Muscle layer of colon (tissue), 2 donors: Measurements from ENCODE around the gene RPRD1B.

Source experiments
- H3K27ac ChIP-seq: one replicate; pipeline ENCODE4 v1.7.0; 2013; ENCODE audit warnings: low read depth, mild to moderate bottlenecking, low read length, moderate library complexity
- H3K27me3 ChIP-seq, 2 donors: one replicate each; pipeline ENCODE4 v1.7.0; 2013; ENCODE audit warnings: low read length in 2 of 2, mild to moderate bottlenecking in 2 of 2; ENCODE audit not compliant: insufficient read depth in 2 of 2, control insufficient read depth in 1 of 2
- H3K36me3 ChIP-seq: one replicate; pipeline ENCODE4 v1.7.0; 2013; ENCODE audit warnings: mild to moderate bottlenecking, low read length; ENCODE audit not compliant: insufficient read depth
- H3K4me1 ChIP-seq: one replicate; pipeline ENCODE4 v1.7.0; 2013; ENCODE audit warnings: mild to moderate bottlenecking, low read length; ENCODE audit not compliant: insufficient read depth
- H3K4me3 ChIP-seq, 2 donors: one replicate each; pipeline ENCODE4 v1.7.0; 2013; ENCODE audit warnings: low read length in 2 of 2, low read depth in 1 of 2, mild to moderate bottlenecking in 1 of 2, moderate library complexity in 1 of 2
- H3K9ac ChIP-seq: one replicate; pipeline ENCODE4 v1.7.0; 2013; ENCODE audit warnings: low read length
- H3K9me3 ChIP-seq: one replicate; pipeline ENCODE4 v1.7.0; 2013; ENCODE audit warnings: mild to moderate bottlenecking, low read length
- donor health status: abdominal sarcoma.
- donor health status: Adenocarcinoma of cecum.

RPRD1B gene

GRCh38 chr20:38117635-38118034 lies 84.1 kb downstream of the RPRD1B start:
- H3K4me3 ChIP-seq, result no peak overlapping the region
- H3K27ac ChIP-seq, result no peak overlapping the region
- no peaks in the 10 kb centered on the region for H3K27me3 ChIP-seq
- H3K36me3 ChIP-seq, result no peaks in the 10 kb centered on the region
- H3K9me3 ChIP-seq, result no peaks in the 10 kb centered on the region
- no peaks in the 10 kb centered on the region for H3K4me1 ChIP-seq
- H3K9ac ChIP-seq, result no peak overlapping the region

DNA sequence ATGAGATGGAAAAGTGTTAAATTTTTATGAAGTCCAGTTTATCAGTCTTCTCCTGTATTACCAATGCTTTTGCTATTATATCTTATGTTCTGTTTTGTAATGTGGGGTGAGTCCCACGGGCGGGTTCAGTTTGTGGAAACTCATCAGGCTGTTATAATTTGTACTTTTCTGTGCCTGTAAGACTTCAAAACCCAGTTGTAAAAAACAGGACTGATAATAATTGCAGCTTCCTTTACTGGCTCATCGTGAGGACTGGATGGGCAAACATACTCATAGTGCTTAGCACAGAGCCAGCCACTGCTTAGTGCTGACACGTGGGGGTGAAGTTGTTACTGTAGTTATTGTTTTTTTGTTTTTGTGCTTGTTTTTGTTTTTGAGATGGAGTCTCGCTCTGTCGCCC lies 85.9 kb downstream of the RPRD1B start:
- Histone ChIP-seq H3K27me3 (no peaks in the 10 kb centered on the region), H3K4me1 (no peaks in the 10 kb centered on the region), H3K27ac (no peak overlapping the region), H3K9ac (no peak overlapping the region), H3K4me3 (no peak overlapping the region), H3K9me3 (no peaks in the 10 kb centered on the region), H3K36me3 (no peaks in the 10 kb centered on the region)

DNA sequence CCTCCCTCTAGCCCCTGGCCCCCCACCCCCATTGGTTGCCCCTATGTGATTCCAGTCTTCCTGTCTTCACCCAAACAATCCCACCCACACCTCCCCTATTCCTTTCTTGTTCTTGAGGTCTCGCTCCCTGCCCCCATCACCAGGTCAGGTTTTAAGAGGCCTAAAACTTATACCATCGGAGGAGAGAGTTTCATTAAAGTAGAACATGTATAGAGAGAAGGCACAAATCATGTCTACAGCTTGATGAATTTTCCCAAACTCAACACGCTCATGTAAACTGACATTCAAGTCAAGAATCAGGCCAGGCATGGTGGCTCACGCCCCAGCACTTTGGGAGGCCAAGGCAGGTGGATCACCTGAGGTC lies 87.1 kb downstream of the RPRD1B start:
- H3K9me3 ChIP-seq, result no peaks in the 10 kb centered on the region
- H3K9ac ChIP-seq, result no peak overlapping the region
- no peak overlapping the region for H3K27ac ChIP-seq
- H3K4me3 ChIP-seq, result no peak overlapping the region
- peaks cover 9% of the 10 kb centered on the region for H3K4me1 ChIP-seq
- H3K27me3 ChIP-seq, result no peaks in the 10 kb centered on the region
- no peaks in the 10 kb centered on the region for H3K36me3 ChIP-seq

DNA sequence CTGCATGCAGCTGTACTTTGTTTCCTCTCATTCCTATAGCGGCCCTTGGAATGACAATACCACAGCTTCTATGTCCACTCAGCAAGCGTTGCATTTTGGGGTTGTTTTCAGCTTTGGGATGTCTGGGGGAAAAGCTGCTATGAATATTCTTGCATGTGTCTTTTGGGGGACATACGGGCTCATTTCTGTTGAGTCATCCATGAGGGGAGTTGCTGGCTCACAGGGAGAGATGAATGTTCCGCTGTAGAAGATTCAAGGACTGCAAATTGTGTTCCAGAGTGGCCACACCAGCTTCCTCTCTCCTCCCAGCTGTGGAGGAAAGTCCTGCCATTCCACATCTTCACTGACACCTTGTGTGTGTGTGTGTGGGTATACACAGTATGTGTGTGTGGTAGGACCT lies 88.2 kb downstream of the RPRD1B start:
- no peak overlapping the region for H3K9ac ChIP-seq

DNA sequence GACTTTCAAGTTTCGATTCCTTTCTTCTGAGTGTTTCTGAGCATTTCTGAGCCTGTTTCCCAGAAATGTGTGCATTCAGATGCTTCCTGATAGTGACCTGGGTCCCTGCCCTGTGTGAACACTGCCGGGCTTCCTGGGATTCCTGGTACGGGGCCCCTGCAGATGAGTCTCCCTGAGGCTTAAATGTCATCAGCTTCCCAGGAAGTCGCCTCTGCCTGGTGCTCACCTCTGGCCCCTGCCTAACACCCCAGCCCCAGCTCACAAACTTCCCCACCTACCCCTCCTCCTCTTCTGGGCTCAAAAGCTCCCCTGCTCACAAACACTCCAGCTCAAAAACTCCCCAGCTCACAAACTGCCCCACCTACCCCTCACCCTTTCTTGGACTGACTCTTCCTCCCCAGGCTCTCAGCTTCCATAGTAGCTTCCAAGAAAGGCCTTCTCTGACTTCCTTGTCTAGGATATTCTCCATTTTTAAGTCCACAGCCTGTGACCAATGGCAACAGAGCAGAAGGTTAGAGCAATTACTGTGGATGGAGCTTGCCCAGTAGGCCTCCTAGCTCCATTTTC lies 89.6 kb downstream of the RPRD1B start:
- no peak overlapping the region for H3K9ac ChIP-seq
- no peaks in the 10 kb centered on the region for H3K27me3 ChIP-seq
- H3K4me3 ChIP-seq, result no peak overlapping the region
- no peak overlapping the region for H3K27ac ChIP-seq
- no peaks in the 10 kb centered on the region for H3K36me3 ChIP-seq
- peaks cover 27% of the 10 kb centered on the region for H3K4me1 ChIP-seq
- H3K9me3 ChIP-seq, result no peaks in the 10 kb centered on the region

More for the DNA sequence above, 88.2 kb downstream of the RPRD1B start:
- Histone ChIP-seq H3K4me1 (peaks cover 20% of the 10 kb centered on the region), H3K27me3 (no peaks in the 10 kb centered on the region), H3K4me3 (no peak overlapping the region), H3K27ac (no peak overlapping the region), H3K36me3 (no peaks in the 10 kb centered on the region), H3K9me3 (no peaks in the 10 kb centered on the region)

- Histone ChIP-seq H3K9ac (no peak overlapping the region), H3K27ac (no peak overlapping the region), H3K4me1 (peaks cover 27% of the 10 kb centered on the region), H3K27me3 (no peaks in the 10 kb centered on the region), H3K4me3 (no peak overlapping the region), H3K9me3 (no peaks in the 10 kb centered on the region), H3K36me3 (no peaks in the 10 kb centered on the region)
Measured at GRCh38 chr20:38125157-38126056, 91.9 kb downstream of the RPRD1B start.

DNA sequence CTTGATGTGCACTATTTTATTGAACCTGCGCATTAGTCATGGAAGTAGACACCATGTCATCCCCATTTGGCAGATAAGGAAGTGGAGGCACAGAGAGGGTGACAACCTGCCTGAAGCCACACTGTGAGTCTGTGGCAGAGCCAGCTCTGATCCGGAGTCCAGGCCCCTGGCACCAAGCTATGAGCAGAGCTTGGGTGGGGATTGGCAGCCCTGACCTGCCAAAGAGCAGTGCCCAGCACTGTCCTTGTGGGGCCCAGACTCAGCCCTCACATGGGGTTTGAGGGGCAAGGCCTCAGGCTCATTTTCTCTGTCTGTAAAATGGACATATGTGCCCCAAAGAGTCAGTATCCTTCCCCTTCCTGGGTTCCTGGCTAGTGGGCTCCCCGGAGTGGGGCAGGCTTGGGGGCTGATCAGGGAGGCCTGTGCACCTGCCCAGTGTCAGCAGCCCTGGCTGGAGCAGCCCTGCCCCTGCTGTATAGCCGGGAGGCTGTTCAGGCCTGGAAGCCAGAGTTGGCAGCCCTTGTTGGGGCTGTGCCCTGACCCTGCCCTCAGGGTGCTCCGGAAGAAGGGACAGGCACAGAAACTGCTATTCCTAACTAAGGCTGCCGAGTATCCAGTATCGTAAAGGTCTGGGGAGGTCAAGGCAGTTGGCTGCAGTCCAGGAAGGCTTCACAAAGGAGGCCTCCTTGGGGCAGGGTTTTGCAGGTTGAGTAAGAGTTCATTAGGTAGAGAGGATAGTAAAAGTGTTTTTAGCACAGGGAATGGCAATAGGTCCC lies 92.8 kb downstream of the RPRD1B start:
- Histone ChIP-seq H3K27me3 (no peaks in the 10 kb centered on the region), H3K4me3 (no peak overlapping the region), H3K36me3 (no peaks in the 10 kb centered on the region), H3K27ac (peak overlapping the region; percentile 5), H3K9ac (no peak overlapping the region), H3K9me3 (no peaks in the 10 kb centered on the region), H3K4me1 (peaks cover 27% of the 10 kb centered on the region)

- H3K27ac ChIP-seq, result peak overlapping the region; percentile 5
- no peak overlapping the region for H3K4me3 ChIP-seq
- no peaks in the 10 kb centered on the region for H3K27me3 ChIP-seq
- no peaks in the 10 kb centered on the region for H3K36me3 ChIP-seq
- no peak overlapping the region for H3K9ac ChIP-seq
- H3K9me3 ChIP-seq, result no peaks in the 10 kb centered on the region
- peaks cover 27% of the 10 kb centered on the region for H3K4me1 ChIP-seq
Measured at GRCh38 chr20:38126932-38127621, 93.5 kb downstream of the RPRD1B start.

- Histone ChIP-seq H3K27me3 (no peaks in the 10 kb centered on the region), H3K9ac (no peak overlapping the region), H3K27ac (no peak overlapping the region), H3K9me3 (no peaks in the 10 kb centered on the region), H3K36me3 (no peaks in the 10 kb centered on the region), H3K4me1 (peaks cover 27% of the 10 kb centered on the region), H3K4me3 (no peak overlapping the region)
Measured at GRCh38 chr20:38127920-38128528, 94.5 kb downstream of the RPRD1B start.

- no peaks in the 10 kb centered on the region for H3K27me3 ChIP-seq
- H3K9ac ChIP-seq, result no peak overlapping the region
- H3K9me3 ChIP-seq, result no peaks in the 10 kb centered on the region
- no peaks in the 10 kb centered on the region for H3K36me3 ChIP-seq
- H3K4me1 ChIP-seq, result peaks cover 27% of the 10 kb centered on the region
- no peak overlapping the region for H3K4me3 ChIP-seq
- no peak overlapping the region for H3K27ac ChIP-seq
Measured at GRCh38 chr20:38128691-38129090, 95.1 kb downstream of the RPRD1B start.
